ENCODE measurements around the gene TIMM17B. TPM values are rescaled to one million over a fixed set of nuclear protein-coding genes. Genes with fewer than 3 reads are reported as not detected.

Gene TIMM17B
- total RNA-seq, 4 donors from 2014 or later: 42.0 to 66.6 (median 47.1) TPM

DNA sequence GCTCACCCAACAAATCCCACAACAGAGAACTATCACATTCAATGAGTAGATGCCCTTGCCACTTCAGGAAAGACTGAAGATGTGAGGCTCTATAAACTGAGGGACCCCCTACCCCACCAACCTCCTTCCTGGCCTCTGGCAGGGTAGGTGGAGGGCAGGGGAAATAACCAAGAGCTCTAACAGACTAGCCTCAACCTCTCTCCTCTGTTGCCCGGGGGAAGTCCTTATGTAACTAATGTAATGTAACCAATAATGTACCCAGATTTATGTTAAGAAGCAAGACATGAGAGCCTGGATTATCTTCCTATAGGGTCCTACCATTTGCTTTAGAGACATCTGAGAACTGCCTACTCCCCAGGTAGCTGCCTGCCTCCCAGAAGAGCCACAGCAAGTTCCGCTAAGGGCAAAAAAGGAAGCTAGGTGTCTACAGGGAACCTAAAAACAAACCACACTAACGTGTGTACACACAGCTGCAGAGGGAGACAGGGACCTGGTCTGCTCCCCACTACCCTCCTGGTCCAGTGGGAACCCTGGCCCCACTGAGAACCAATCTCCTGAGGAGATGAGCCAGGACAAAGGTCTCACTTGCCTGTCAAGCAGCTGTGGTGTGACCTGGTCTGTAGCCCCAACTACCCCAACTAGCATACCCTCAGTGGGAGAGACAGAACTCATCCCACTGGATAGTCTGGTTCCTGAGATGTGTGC is 42.1 kb upstream of the TIMM17B start:
- Histone ChIP-seq H3K4me3 (no peak overlapping the region), H3K9me3 (no peaks in the 10 kb centered on the region), H3K27me3 (no peaks in the 10 kb centered on the region), H3K27ac (peak overlapping the region in 1 of 4 donors; percentile 45), H3K36me3 (peaks cover 0 to 7% (median 0%) of the 10 kb centered on the region in 3 donors), H3K4me1 (peaks cover 0 to 40% (median 6%) of the 10 kb centered on the region in 4 donors)
- DNase-seq (ENCODE audit: low spot score in 2 of 2): no peak
- TF ChIP-seq POLR2A (IDR thresholded peaks at IDR 0.05): no peak
- TF ChIP-seq EP300 (IDR thresholded peaks at IDR 0.05): no peak
- TF ChIP-seq, protein P1, sequence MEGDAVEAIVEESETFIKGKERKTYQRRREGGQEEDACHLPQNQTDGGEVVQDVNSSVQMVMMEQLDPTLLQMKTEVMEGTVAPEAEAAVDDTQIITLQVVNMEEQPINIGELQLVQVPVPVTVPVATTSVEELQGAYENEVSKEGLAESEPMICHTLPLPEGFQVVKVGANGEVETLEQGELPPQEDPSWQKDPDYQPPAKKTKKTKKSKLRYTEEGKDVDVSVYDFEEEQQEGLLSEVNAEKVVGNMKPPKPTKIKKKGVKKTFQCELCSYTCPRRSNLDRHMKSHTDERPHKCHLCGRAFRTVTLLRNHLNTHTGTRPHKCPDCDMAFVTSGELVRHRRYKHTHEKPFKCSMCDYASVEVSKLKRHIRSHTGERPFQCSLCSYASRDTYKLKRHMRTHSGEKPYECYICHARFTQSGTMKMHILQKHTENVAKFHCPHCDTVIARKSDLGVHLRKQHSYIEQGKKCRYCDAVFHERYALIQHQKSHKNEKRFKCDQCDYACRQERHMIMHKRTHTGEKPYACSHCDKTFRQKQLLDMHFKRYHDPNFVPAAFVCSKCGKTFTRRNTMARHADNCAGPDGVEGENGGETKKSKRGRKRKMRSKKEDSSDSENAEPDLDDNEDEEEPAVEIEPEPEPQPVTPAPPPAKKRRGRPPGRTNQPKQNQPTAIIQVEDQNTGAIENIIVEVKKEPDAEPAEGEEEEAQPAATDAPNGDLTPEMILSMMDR (IDR thresholded peaks at IDR 0.05): no peak
- WGBS, 2 donors: 59 to 83% methylated on average over 2 to 3 of the region's 3 CpGs

DNA sequence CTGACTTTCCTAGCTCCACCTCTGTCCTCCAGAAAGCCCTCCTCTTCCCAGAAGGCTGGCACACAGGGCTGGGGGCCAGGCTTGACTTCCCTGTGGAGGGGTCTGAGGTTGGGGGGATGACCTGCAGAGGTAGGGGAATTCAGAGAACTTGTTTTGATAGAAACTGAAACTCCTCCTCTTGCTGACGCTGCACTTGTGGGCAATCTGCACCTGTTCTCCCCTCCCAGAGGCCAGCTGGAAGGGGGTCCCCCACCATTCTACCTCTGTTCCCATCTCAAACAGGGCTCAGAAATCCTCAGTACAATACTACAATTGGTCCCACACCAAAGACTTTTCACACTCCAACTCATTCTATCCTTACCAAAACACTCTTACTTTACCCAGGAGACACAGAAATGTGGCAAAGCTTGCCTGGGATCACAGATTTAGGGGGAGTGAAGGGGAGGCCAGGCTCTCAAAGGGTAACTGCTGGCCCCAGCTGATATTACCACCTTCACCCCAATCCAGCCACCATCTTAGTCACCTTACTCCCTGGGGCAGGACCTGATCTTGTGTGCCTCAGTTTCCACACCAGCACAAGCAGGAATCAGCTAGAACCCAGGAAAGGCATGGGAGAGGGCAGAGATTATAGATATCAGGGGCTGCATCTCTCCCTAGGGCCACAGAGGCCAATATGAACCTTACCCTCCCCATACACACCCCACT is 41.3 kb upstream of the TIMM17B start:
- peaks cover 0 to 15% (median 0%) of the 10 kb centered on the region in 3 donors for H3K36me3 ChIP-seq
- peaks cover 0 to 40% (median 6%) of the 10 kb centered on the region in 4 donors for H3K4me1 ChIP-seq
- DNase-seq (ENCODE audit: low spot score in 2 of 2): no peak
- H3K27me3 ChIP-seq: no peaks in the 10 kb centered on the region
- TF ChIP-seq POLR2A (IDR thresholded peaks at IDR 0.05): no peak
- TF ChIP-seq EP300 (IDR thresholded peaks at IDR 0.05): no peak
- TF ChIP-seq, protein P1 (IDR thresholded peaks at IDR 0.05): no peak
- H3K27ac ChIP-seq: peak overlapping the region in 1 of 4 donors; percentile 62
- no peaks in the 10 kb centered on the region for H3K9me3 ChIP-seq
- WGBS, 2 donors: 63 to 82% methylated on average over 1 of the region's 1 CpG
- H3K4me3 ChIP-seq: no peak overlapping the region

DNA sequence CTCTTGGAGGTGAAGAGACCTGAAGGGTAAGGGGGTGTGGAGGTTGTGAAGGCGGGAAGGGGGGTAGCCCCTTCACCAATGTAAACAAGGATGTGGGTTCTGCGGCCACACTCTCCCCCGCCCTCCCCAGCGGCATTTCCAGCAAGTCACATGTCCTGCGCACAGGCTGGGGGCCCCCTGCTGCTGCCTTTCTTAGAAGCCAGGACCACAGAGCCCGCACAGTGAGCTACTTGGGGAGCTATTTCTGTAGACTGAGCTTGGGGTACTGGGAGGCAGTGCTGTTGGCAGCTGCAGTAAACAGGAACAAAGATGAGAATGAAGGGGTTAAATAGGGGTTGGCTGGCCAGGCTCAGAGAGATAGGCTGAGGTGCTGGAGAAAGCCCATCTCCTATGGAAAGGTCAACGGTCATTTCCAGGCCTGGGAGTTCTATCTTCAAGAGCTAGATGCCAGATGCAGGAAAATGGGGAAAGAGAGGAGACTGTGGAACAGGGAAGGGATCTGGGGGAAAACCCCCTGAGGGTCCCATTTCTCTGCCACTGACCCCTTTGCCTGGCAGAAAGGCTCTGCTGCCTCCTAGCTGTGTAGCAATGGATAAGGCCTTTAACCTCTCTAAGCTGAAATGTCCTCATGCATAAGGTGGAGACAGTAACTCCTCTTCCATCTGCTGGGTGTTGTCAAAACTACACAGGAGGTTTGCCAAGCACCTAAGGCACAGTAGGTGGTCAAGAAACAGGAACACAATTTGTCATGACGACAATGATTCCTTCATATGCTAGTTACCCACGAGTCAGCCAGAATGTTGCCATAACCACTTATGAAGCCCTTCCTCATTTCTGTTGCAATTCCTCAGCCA is 39.7 kb upstream of the TIMM17B start:
- H3K9me3 ChIP-seq: no peaks in the 10 kb centered on the region
- H3K27me3 ChIP-seq: no peaks in the 10 kb centered on the region
- no peak overlapping the region for H3K4me3 ChIP-seq
- TF ChIP-seq, protein P1 (IDR thresholded peaks at IDR 0.05): no peak
- TF ChIP-seq POLR2A (IDR thresholded peaks at IDR 0.05): no peak
- no peak for TF ChIP-seq EP300 (IDR thresholded peaks at IDR 0.05)
- peaks cover 0 to 33% (median 6%) of the 10 kb centered on the region in 4 donors for H3K4me1 ChIP-seq
- H3K36me3 ChIP-seq: peaks cover 0 to 31% (median 0%) of the 10 kb centered on the region in 3 donors
- peak overlapping the region in 2 of 4 donors; percentile 37 to 62 for H3K27ac ChIP-seq
- WGBS, 2 donors: 20 to 42% methylated on average over 2 to 9 of the region's 9 CpGs
- DNase-seq (ENCODE audit: low spot score in 2 of 2): peak in 1 of 2 donors; percentile 18

DNA sequence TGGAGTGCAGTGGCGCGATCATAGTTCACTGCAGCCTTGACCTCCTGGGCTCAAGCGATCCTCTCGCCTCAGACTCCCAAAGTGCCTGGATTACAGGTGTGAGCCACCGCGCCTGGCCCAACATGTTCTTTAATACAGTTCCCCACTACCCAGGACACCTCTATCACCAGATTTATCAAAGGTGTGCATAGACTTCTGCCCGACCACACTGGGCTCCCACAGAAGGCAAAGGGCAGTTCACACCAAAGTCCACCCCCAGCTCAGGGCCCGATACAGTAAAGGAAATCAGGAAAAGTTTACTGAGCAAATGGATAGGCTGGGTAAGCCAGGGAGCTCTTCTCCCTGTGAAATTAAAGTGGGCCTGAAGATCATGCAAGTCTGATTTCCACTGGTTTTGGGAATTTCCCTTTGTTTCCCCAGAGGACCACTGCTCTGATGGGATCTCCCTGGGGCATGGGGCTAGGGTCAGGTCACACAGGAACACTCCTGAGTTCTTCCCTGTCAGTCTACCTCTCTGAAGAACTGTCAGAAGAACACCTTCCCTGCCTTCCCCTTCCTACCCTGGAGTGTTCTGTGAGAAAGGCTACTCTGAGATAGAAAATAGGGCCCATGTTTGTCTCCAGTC is 39.0 kb upstream of the TIMM17B start:
- no peak for DNase-seq (ENCODE audit: low spot score in 2 of 2)
- Histone ChIP-seq H3K36me3 (peaks cover 0 to 33% (median 0%) of the 10 kb centered on the region in 3 donors), H3K4me1 (peaks cover 0 to 28% (median 6%) of the 10 kb centered on the region in 4 donors), H3K9me3 (no peaks in the 10 kb centered on the region), H3K27ac (peak overlapping the region in 2 of 4 donors; percentile 37 to 62), H3K27me3 (no peaks in the 10 kb centered on the region), H3K4me3 (no peak overlapping the region)
- no peak for TF ChIP-seq POLR2A (IDR thresholded peaks at IDR 0.05)
- TF ChIP-seq, protein P1 (IDR thresholded peaks at IDR 0.05): no peak
- TF ChIP-seq EP300 (IDR thresholded peaks at IDR 0.05): no peak
- 86 to 87% methylated on average over 4 to 8 of the region's 8 CpGs for WGBS, 2 donors

Data from tibial nerve (tissue), 4 donors.